ENCODE measurements around the gene NLE1. TPM values are rescaled to one million over a fixed set of nuclear protein-coding genes. Genes with fewer than 3 reads are reported as not detected.
A peak's percentile ranks its signal among the peaks of the same experiment; 100 is the strongest.
"Not testable (repeated sequence)": the region's sequence is repeated elsewhere in the genome, so short reads cannot be mapped to it uniquely, and the experiment has no call there.

Gene NLE1
- total RNA-seq, 2 experiments from 2014 or later: 30.3 to 34.1 TPM

DNA sequence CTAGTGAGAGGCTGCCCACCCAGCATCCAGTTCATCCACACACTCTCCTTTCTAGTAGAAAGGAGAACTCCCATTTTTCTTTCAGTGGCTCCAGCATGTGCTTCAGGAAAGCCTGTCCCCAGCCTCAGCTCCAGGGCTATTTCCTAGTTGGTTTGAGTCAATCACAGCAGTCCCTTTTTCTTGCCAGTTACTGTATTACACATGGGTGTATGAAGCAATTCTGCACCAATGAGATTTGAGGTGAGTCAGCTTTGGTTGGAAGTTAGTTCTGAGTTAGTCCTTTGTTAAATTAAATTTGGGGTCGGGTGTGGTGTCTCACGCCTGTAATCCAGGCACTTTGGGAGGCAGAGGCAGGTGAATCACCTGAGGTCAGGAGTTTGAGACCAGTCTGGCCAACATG, 47.2 kb downstream of the NLE1 start:
- intact Hi-C loops (cut with micrococcal nuclease; ENCODE audit: unreplicated experiment): no loop called here
- Histone ChIP-seq H3K9me2 (ENCODE audit: insufficient read depth, low read length) (no peaks in the 10 kb centered on the region), H3K27ac (ENCODE audit: low read depth, low read length, poor library complexity, severe bottlenecking) (no peak overlapping the region), H4K20me1 (ENCODE audit: insufficient read depth, low read length) (no peaks in the 10 kb centered on the region), H3K9me3 (ENCODE audit: low read length) (no peaks in the 10 kb centered on the region), H3K36me3 (ENCODE audit: insufficient read depth, low read length) (peaks cover 22% of the 10 kb centered on the region), H3K4me3 (ENCODE audit: low read depth, low read length, poor library complexity, severe bottlenecking) (no peak overlapping the region), H3K4me1 (ENCODE audit: insufficient read depth, low read length, poor library complexity, severe bottlenecking) (peaks cover 1% of the 10 kb centered on the region), H3K4me2 (ENCODE audit: low read length) (no peak overlapping the region), H3K79me2 (ENCODE audit: insufficient read depth, low read depth, low read length) (no peaks in the 10 kb centered on the region), H2AFZ (ENCODE audit: low read length) (no peak overlapping the region)
- no peak for DNase-seq (ENCODE audit: low spot score)
- TF ChIP-seq, protein P1, sequence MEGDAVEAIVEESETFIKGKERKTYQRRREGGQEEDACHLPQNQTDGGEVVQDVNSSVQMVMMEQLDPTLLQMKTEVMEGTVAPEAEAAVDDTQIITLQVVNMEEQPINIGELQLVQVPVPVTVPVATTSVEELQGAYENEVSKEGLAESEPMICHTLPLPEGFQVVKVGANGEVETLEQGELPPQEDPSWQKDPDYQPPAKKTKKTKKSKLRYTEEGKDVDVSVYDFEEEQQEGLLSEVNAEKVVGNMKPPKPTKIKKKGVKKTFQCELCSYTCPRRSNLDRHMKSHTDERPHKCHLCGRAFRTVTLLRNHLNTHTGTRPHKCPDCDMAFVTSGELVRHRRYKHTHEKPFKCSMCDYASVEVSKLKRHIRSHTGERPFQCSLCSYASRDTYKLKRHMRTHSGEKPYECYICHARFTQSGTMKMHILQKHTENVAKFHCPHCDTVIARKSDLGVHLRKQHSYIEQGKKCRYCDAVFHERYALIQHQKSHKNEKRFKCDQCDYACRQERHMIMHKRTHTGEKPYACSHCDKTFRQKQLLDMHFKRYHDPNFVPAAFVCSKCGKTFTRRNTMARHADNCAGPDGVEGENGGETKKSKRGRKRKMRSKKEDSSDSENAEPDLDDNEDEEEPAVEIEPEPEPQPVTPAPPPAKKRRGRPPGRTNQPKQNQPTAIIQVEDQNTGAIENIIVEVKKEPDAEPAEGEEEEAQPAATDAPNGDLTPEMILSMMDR (conservative IDR thresholded peaks at IDR 0.05; ENCODE audit: low read length): no peak
- TF ChIP-seq EZH2phosphoT487 (IDR thresholded peaks at IDR 0.05; ENCODE audit: borderline replicate concordance, low read depth, low read length): no peak
- BruUV-seq (replicated peaks): no TSS peak
- ChIA-PET CTCF (ENCODE audit: unreplicated experiment) (no interaction called here), POLR2A (no interaction called here)

DNA sequence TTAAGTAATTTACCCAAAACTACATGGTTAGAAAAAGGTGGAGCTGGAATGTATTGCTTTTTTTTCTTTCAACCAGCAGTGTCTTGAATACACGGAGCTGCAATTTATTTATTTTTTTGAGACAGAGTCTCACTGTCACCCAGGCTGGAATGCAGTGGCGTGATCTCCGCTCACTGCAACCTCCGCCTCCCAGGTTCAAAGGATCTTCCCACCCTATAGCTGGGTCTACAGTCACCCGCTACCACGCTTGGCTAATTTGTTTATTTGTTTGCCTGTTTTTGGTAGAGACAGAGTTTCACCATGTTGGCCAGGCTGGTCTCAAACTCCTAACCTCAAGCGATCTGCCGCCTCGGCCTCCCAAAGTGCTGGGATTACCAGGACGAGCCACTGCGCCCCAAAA, 51.4 kb downstream of the NLE1 start:
- H3K36me3 ChIP-seq (ENCODE audit: insufficient read depth, low read length); DNase-seq (ENCODE audit: low spot score); H2AFZ ChIP-seq (ENCODE audit: low read length); H3K4me3 ChIP-seq (ENCODE audit: low read depth, low read length, poor library complexity, severe bottlenecking); POLR2A ChIA-PET; CTCF ChIA-PET (ENCODE audit: unreplicated experiment); H3K79me2 ChIP-seq (ENCODE audit: insufficient read depth, low read depth, low read length); H3K9me2 ChIP-seq (ENCODE audit: insufficient read depth, low read length); H3K27ac ChIP-seq (ENCODE audit: low read depth, low read length, poor library complexity, severe bottlenecking); H3K4me2 ChIP-seq (ENCODE audit: low read length); intact Hi-C loops (cut with micrococcal nuclease; ENCODE audit: unreplicated experiment); H4K20me1 ChIP-seq (ENCODE audit: insufficient read depth, low read length); BruUV-seq (replicated peaks); H3K9me3 ChIP-seq (ENCODE audit: low read length): not testable (repeated sequence)
- peaks cover 27% of the 10 kb centered on the region for H3K4me1 ChIP-seq (ENCODE audit: insufficient read depth, low read length, poor library complexity, severe bottlenecking)

GRCh38 chr17:35089586-35090296, 52.4 kb downstream of the NLE1 start:
- TF ChIP-seq EZH2phosphoT487 (IDR thresholded peaks at IDR 0.05; ENCODE audit: borderline replicate concordance, low read depth, low read length): no peak
- TF ChIP-seq, protein P1 (conservative IDR thresholded peaks at IDR 0.05; ENCODE audit: low read length): 0 out of 2 replicates have a peak, but pooled peaks have one; percentile 37
- peak overlapping the region; percentile 88 for H3K4me2 ChIP-seq (ENCODE audit: low read length)
- CTCF ChIA-PET (ENCODE audit: unreplicated experiment): interaction anchor here (1.0 kb wide), 1 partner anchor 30 kb away, joined by 5 read pairs; no protein-coding TSS in a partner anchor
- POLR2A ChIA-PET: interaction anchor here (0.5 to 1.0 kb wide), 2 partner anchors 26 to 29 kb away, joined by 4 to 6 read pairs; partner anchors contain the start of gene RAD51D
- BruUV-seq (replicated peaks): no TSS peak
- no peaks in the 10 kb centered on the region for H3K36me3 ChIP-seq (ENCODE audit: insufficient read depth, low read length)
- H3K27ac ChIP-seq (ENCODE audit: low read depth, low read length, poor library complexity, severe bottlenecking): no peak overlapping the region
- intact Hi-C loops (cut with micrococcal nuclease; ENCODE audit: unreplicated experiment): loop anchor here (1.0 to 5.0 kb wide), 5 partner anchors 29 to 109 kb away; partner anchors contain the start of genes LIG3 and RAD51D
- H3K9me3 ChIP-seq (ENCODE audit: low read length): no peaks in the 10 kb centered on the region
- H4K20me1 ChIP-seq (ENCODE audit: insufficient read depth, low read length): no peaks in the 10 kb centered on the region
- DNase-seq (ENCODE audit: low spot score): no peak
- peaks cover 27% of the 10 kb centered on the region for H3K4me1 ChIP-seq (ENCODE audit: insufficient read depth, low read length, poor library complexity, severe bottlenecking)
- H2AFZ ChIP-seq (ENCODE audit: low read length): peak overlapping the region; percentile 96
- H3K79me2 ChIP-seq (ENCODE audit: insufficient read depth, low read depth, low read length): no peaks in the 10 kb centered on the region; the same call in 1 of the 2 replicates
- H3K9me2 ChIP-seq (ENCODE audit: insufficient read depth, low read length): no peaks in the 10 kb centered on the region
- peak overlapping the region; percentile 63 for H3K4me3 ChIP-seq (ENCODE audit: low read depth, low read length, poor library complexity, severe bottlenecking)

Measured in OCI-LY7 (cell line).